Mucosa of stomach (tissue), 1 donor: ENCODE results near the gene ROBO1.

ENCODE experiments used
- H3K27me3 ChIP-seq: one replicate; pipeline ENCODE4 v1.7.0; 2013; ENCODE audit warnings: mild to moderate bottlenecking, low read length; ENCODE audit not compliant: control insufficient read depth, insufficient read depth
- H3K36me3 ChIP-seq: one replicate; pipeline ENCODE4 v1.7.0; 2013; ENCODE audit warnings: low read length; ENCODE audit not compliant: control insufficient read depth, insufficient read depth
- H3K4me1 ChIP-seq: one replicate; pipeline ENCODE4 v1.7.0; 2013; ENCODE audit warnings: mild to moderate bottlenecking, low read length; ENCODE audit not compliant: control insufficient read depth, insufficient read depth
- H3K4me3 ChIP-seq: one replicate; pipeline ENCODE4 v1.7.0; 2013; ENCODE audit warnings: low read length
- H3K9ac ChIP-seq: one replicate; pipeline ENCODE4 v1.7.0; 2013; ENCODE audit warnings: mild to moderate bottlenecking, low read length, moderate library complexity
- H3K9me3 ChIP-seq: one replicate; pipeline ENCODE4 v1.7.0; 2013; ENCODE audit warnings: mild to moderate bottlenecking, low read length, moderate library complexity; ENCODE audit not compliant: control insufficient read depth
- donor health status: Pancreatic carcinoma.

Gene ROBO1

DNA sequence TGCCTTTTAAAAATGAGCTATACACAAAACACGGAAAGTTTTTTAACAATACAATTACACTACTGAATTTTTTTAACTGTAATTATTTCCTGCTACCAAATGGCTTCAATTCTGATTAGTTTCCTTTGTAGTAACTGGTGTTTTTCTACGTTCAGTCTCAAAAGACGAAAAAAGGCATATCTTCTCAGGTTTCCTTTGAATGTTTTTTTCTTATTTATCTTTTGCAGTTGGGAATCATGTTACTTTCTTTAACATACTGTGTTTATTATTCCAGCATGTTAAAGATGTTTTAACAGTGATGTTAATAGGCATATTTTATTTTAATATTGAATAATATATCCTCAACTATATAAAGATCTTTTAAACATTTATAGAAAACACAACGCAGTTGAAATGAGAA is 1055.5 kb downstream of the ROBO1 start:
- Histone ChIP-seq H3K36me3 (no peaks in the 10 kb centered on the region), H3K9ac (no peak overlapping the region), H3K27me3 (no peaks in the 10 kb centered on the region), H3K4me3 (no peak overlapping the region), H3K9me3 (no peaks in the 10 kb centered on the region), H3K4me1 (no peaks in the 10 kb centered on the region)

DNA sequence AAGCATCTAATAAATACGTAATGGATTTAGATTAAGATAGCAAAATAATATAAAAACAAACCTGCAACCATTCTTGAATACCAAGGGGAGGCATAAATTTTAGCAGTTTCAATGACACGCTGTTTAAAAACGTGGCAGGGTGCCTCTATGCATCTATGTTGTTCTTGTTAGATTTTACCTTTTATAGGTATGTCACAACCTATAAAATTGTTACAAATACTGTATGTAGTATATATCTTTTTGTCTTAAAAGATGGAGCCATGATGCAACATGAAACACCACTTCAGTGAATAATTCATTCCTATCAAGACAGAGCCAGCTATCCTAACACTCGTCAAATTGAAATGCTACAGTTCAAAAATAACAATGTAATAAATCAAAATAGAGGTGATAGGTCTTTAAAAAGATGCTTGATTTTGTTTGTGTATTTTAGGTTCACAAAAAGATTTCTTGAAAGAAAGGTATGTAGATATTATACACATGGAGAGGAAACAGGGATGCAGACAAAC is 1059.2 kb downstream of the ROBO1 start:
- Histone ChIP-seq H3K36me3 (no peaks in the 10 kb centered on the region), H3K4me3 (no peak overlapping the region), H3K9me3 (no peaks in the 10 kb centered on the region), H3K4me1 (no peaks in the 10 kb centered on the region), H3K27me3 (no peaks in the 10 kb centered on the region), H3K9ac (no peak overlapping the region)

DNA sequence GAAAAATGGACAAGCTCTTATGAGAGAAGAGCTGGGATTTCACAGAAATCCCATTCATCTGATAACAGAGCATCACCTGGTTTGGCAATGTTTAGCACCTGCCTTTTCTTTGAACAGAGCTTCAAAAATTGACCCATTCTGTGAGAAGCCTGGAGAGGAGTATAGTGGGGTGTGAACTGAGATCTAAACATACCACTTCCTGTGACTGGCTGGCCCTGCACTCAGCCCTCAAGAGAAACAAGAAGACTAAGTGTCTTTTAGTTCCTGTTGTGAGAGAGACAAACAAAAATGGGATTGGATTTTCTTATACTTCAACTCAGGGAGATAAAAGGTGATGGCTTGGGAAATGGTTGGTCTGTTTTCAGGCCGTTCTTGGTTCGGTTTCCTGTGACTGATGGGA is 1060.2 kb downstream of the ROBO1 start:
- Histone ChIP-seq H3K36me3 (no peaks in the 10 kb centered on the region), H3K27me3 (no peaks in the 10 kb centered on the region), H3K4me1 (no peaks in the 10 kb centered on the region), H3K9me3 (no peaks in the 10 kb centered on the region), H3K9ac (no peak overlapping the region), H3K4me3 (no peak overlapping the region)

DNA sequence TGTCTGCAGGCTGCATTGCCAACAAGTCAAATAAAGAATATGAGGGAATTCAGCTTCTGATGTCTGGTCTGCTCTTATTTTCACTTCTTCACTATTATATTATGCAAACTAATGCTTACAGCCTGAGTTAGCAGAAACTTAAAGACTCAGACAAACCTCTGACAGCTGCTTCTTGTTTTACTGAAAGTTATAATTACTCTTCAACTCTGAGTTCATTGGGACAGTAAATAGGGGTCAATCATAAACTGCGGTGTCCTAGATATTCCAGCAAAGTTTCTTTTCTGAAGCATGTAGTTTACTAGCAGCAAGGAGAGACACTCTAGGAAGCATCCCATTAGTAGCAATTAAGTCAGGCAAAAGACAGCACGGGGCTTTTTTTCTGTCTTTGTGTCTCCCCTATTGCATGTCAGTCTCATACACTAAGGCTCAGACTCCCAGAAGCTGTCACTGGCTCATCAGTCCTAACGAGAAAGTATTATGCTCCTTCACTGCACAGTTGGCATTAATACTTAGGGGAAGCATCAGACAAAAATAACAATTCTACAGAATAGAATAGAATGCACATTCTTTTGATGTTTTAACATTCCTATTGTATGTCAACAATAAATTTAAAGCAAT is 1060.8 kb downstream of the ROBO1 start:
- Histone ChIP-seq H3K4me1 (no peaks in the 10 kb centered on the region), H3K4me3 (no peak overlapping the region), H3K9me3 (no peaks in the 10 kb centered on the region), H3K36me3 (no peaks in the 10 kb centered on the region), H3K9ac (no peak overlapping the region), H3K27me3 (no peaks in the 10 kb centered on the region)

DNA sequence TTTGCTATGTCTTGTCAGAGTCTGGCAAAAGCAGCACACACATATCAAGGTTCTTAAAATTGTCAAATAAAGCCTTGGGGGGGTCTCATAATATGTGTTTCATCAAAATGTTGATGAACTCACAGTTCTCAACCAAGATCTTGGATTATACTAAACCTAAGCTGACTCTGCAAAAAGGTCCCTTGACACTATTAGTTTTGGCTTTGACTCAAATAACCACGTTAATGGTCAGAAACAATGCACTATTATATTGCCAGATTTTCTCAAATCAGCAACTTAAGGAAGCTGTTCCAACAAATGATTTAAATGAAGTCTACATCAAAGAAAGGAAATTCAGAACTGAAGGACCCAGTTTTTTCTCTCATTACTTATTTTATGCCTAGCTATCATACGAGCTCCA is 1063.9 kb downstream of the ROBO1 start:
- no peaks in the 10 kb centered on the region for H3K9me3 ChIP-seq
- H3K27me3 ChIP-seq = no peaks in the 10 kb centered on the region
- no peak overlapping the region for H3K4me3 ChIP-seq
- H3K36me3 ChIP-seq = no peaks in the 10 kb centered on the region
- H3K4me1 ChIP-seq = no peaks in the 10 kb centered on the region
- H3K9ac ChIP-seq = no peak overlapping the region

DNA sequence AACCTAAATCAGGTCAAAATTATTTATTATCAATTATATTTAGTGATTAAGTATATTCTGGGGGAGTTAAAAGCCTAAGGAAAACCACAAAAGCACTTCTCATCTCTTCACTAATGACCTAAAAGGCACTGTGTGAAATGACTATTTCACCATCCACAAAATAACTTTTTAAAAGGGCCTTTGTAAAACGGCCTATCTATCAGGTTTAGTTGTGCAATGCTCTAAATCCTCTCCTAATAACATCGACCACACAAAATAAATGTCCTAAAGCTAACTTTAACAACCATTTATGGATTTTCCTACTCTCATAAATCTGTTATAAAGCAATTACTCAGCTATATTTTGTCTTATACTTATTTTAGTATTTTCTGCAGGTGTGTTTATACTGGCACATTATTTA is 1066.3 kb downstream of the ROBO1 start:
- Histone ChIP-seq H3K9ac (no peak overlapping the region), H3K9me3 (no peaks in the 10 kb centered on the region), H3K4me1 (no peaks in the 10 kb centered on the region), H3K36me3 (no peaks in the 10 kb centered on the region), H3K27me3 (no peaks in the 10 kb centered on the region), H3K4me3 (no peak overlapping the region)

DNA sequence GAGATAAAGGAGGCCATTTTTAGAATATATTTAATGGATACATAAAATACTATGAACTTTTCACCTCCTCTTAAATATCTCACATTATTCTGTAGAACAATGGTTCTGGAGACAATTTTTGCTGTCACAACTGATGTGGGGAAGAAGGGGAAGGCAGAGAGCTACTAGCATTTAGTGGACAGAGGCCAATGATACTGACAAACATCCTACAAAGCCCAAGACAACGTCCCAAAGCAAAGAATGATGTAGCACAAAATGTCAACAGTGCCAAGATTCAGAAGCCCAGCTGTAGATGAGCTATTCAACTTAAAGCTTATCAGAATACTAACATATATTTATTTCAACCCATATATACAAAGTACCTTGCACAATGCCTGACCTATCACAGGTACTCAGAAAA is 1069.4 kb downstream of the ROBO1 start:
- Histone ChIP-seq H3K9me3 (no peaks in the 10 kb centered on the region), H3K4me3 (no peak overlapping the region), H3K27me3 (no peaks in the 10 kb centered on the region), H3K4me1 (no peaks in the 10 kb centered on the region), H3K36me3 (no peaks in the 10 kb centered on the region), H3K9ac (no peak overlapping the region)

DNA sequence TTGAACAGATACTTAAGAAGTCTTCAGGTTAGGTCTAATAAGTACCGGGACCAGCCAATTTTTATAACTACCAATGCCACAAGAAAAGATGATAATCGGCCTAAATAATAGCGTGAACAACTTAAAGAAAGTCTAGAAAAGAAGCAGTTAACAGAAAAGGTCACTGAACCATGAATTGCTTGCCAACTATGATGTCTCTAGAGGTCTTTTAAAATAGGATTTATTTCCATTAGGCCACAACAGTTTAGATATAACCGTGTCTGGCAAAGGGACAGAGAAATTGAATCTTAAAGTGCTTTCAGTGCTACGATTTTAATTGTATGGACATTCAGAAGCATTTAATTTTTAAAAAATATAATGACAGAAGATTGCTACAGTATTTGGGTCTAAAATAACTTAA is 1070.4 kb downstream of the ROBO1 start:
- no peaks in the 10 kb centered on the region for H3K4me1 ChIP-seq
- no peak overlapping the region for H3K4me3 ChIP-seq
- no peaks in the 10 kb centered on the region for H3K36me3 ChIP-seq
- no peaks in the 10 kb centered on the region for H3K27me3 ChIP-seq
- no peaks in the 10 kb centered on the region for H3K9me3 ChIP-seq
- H3K9ac ChIP-seq = no peak overlapping the region

DNA sequence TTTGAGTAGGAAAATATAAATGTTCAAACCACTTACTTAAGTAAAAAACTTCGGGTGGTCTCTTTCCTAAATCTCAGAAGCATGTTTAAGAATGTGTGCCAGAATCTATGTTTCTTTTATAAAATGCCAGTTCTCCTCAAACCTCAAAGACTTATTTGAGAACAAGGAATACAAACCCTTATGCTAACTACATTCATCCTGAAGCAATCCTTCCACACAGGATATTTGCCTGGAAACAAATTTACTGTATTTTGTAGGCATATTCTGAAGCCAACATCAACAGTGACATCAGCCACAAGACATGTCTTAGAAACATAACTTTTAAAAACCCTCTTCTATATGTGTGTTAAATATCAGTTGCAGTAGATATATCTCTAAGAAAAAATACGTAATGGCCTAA is 1077.0 kb downstream of the ROBO1 start:
- H3K36me3 ChIP-seq = no peaks in the 10 kb centered on the region
- no peak overlapping the region for H3K4me3 ChIP-seq
- no peak overlapping the region for H3K9ac ChIP-seq
- no peaks in the 10 kb centered on the region for H3K27me3 ChIP-seq
- no peaks in the 10 kb centered on the region for H3K9me3 ChIP-seq
- H3K4me1 ChIP-seq = no peaks in the 10 kb centered on the region

DNA sequence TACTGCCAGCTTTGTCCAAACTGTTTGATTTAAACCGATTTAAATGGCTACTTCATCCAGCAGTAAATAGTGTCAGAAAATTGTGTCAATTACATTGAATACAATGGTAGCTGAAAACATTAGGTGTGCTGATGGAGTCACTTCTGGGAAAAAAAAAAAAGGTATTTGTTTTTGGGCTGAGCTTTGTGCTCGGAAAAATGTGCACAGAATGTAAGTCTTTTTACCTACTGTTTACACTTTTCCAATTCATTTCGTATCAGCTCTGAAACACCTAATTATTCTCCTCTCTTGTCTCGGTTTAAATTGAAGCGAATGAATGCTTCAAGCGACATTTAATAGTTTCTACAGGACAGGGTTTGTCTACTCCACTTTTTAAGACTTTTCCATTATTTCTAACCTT is 1078.4 kb downstream of the ROBO1 start:
- Histone ChIP-seq H3K9me3 (no peaks in the 10 kb centered on the region), H3K27me3 (no peaks in the 10 kb centered on the region), H3K4me3 (no peak overlapping the region), H3K4me1 (no peaks in the 10 kb centered on the region), H3K36me3 (no peaks in the 10 kb centered on the region), H3K9ac (no peak overlapping the region)

DNA sequence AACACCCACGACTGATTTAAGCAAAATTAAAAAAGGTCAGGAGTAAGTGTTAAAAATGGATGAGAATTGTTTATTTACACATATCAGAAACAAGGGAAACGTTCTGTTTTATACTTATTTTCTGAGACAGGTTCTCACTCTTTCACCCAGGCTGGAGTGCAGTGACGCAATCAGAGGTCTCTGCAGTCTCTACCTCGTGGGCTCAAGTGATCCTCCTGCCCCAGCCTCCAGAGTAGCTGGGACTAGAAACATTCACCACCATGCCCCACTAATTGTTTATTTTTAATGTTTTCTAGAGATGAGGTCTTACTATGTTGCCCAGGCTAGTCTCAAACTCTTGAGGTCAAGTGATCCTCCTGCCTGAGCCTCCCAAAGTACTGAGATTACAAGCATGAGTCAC is 1080.3 kb downstream of the ROBO1 start:
- Histone ChIP-seq H3K36me3 (no peaks in the 10 kb centered on the region), H3K9me3 (no peaks in the 10 kb centered on the region), H3K27me3 (no peaks in the 10 kb centered on the region), H3K4me1 (no peaks in the 10 kb centered on the region), H3K4me3 (no peak overlapping the region), H3K9ac (no peak overlapping the region)

DNA sequence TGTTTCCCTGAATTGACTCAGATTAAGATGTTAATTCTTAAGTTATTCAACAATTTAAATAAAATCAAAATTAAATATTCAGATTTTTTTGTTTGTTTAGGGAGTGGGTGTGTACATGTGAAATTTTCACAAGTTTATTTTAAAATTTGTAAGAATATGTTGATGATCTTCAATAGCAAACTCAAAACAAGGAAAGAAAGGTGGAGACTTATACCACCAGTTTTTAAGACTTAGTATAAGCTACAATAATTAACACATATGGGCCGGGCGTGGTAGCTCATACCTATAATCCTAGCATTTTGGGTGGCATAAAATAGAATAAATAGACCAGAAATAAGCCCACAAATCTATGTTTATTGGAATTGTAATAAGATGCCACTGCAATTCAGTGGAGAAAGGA is 1084.5 kb downstream of the ROBO1 start:
- H3K4me3 ChIP-seq = no peak overlapping the region
- H3K9me3 ChIP-seq = no peaks in the 10 kb centered on the region
- no peaks in the 10 kb centered on the region for H3K36me3 ChIP-seq
- H3K27me3 ChIP-seq = no peaks in the 10 kb centered on the region
- H3K9ac ChIP-seq = no peak overlapping the region
- H3K4me1 ChIP-seq = no peaks in the 10 kb centered on the region
